Measurements from ENCODE around the gene BOK.

The BOK gene

DNA sequence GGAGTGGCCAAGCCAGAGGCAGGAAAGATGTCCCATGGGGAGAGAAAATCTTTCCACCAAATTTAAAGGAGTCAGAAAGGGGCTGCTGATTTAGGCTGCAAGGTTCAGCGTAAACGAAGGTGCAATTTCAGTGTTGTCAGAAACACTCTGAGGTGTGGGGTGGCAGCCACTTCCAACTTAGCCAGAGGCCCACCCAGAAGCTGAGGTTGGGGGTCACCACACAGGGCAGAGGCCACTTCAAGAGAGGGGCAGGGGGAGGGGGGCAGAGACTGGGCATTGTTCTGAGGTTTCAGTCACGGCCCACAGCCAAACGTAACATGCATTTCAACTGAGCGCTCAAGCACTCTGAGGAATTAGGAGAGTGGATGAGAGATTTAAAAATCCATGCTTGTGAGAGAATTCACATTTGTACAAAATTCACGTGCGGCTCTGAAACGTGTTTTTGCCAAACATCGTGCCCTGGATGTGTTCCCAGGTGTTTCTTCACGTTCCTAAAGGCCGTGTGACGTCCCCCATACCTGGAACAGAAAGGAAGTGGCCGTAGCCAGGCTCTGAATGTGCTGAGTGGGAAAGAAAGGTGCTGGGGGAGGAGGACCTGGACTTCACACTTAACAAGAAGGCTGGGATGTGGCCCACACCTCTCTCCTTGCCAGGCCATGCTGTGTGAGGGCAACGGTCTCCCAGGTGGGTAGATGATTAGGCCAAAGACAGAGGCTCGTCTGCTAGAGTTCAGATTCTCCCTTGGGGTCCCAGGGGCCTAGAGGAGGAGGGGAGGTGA is 19.5 kb upstream of the BOK start:
- no peak for DNase-seq

GRCh38 chr2:241539616-241540374 is 18.8 kb upstream of the BOK start:
- DNase-seq = no peak

- peak; percentile 20 for DNase-seq
Observed at GRCh38 chr2:241540401-241540770, 18.2 kb upstream of the BOK start.

DNA sequence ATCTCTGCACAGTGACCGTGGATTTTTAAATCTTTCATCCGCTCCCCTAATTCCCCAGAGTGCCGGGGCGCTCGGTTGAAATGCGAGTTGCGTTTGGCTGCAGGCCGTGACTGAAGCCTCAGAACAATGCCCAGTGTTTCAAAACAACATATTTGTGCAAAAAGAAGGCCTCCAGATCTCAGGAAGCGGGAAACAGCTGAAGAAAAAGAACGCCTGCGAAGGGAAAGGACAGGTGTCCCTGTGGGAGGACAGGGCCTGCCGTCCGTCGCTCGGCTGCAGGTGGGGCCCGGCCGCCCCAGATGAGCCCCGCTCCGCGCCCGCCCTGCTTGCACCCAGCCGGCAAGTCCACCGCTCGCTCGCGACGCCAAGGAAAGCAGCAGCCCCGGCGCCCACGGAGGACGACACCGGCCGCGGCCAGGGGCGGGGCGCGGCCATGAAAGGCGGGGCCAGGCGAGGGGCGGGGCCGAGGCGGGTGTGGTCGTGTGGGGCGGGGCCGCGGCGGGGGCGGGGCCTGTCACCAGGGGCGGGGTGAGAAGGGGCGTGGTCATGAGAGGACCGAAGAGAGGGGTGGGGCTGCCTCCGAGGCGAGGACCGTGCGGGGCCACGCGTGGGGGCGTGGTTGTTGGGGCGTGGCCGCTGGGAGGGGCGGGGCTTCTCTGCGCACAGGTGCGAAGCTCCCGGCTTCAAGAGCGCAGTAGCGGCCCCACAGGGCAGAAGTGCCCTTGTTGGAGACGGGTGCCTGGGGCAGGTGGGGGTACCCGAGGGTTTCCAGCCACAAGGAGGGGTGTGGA is 17.6 kb upstream of the BOK start:
- peak; percentile 16 for DNase-seq

DNA sequence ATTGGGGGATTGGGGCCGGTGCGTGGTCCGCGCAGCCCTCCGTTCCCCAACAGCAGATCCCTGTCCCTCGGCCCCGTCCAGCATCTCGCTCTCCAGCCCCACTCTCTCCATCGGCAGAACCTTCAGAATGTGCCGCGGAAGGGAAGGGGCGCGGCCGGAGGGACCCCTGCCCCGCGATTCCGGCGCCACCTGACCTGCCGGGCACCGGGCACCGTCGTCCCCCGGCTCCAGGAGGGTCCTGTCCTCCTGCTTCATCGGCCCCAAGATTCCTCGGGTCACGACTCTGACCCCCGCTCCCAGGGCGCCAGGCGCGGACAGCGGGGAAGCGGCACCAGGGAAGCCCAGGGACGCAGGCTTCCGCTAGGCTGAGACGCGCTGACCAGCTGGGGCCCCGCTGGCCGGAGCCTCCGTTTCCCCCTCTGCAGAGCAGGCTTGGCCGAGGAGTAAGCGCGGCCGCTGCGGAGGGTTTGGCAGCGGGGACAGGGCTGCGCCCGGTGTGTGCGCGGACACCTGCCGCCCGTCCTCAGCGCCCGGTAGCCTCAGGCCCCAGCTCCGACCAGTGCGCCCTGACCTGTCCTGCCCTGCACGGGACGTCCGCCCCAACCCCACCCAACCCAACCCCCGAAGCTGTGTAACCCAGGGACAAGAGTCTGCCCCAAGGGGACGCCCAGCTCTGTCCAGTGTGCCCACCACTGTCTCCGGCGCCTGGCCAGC is 16.8 kb upstream of the BOK start:
- DNase-seq = no peak

DNA sequence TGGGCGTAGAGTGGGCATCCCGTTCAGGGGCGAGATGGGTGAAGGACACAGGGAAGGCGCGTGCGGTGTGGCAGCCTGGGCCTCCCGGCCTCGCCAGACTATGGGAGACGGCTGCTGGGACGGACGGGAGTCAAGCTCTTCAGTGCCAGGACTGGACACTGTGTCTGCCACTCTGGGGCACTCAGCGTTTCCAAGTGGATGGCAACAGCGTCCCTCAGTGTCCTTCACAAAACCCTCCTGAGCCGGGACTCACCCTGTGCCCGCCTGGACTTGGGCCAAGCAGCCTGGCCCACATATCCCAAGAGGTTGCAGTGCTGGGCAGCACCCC is 16.3 kb upstream of the BOK start:
- DNase-seq = no peak

DNA sequence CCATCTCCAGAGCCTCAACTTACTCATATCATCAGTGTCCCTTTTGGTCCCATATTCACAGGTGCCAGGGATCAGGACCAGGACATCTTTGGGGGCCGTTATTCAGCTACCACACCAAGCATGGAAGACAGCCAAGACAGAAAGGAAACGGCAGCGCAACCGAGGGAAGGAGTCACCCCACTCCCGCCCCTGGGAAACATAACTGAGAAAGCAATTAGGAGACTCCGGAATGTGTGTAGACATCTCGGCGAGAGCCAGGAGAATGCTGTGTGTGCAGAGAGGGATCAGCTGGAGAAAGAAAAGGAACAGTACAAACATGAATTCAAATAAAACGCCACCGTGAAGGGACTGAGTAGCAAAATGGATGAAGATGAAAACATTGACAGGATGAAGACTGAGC is 13.4 kb upstream of the BOK start:
- peak; percentile 85 for DNase-seq

GRCh38 chr2:241545523-241546473 is 12.7 kb upstream of the BOK start:
- peak; percentile 53 for DNase-seq

GRCh38 chr2:241546771-241547498 is 11.6 kb upstream of the BOK start:
- peak; percentile 98 for DNase-seq

GRCh38 chr2:241547781-241548450 is 10.6 kb upstream of the BOK start:
- peak; percentile 25 for DNase-seq

- DNase-seq = no peak
Observed at GRCh38 chr2:241548451-241548835, 10.1 kb upstream of the BOK start.

- no peak for DNase-seq
Observed at GRCh38 chr2:241550616-241551580, 7.6 kb upstream of the BOK start.

GRCh38 chr2:241551599-241551997 is 6.9 kb upstream of the BOK start:
- DNase-seq = no peak

DNA sequence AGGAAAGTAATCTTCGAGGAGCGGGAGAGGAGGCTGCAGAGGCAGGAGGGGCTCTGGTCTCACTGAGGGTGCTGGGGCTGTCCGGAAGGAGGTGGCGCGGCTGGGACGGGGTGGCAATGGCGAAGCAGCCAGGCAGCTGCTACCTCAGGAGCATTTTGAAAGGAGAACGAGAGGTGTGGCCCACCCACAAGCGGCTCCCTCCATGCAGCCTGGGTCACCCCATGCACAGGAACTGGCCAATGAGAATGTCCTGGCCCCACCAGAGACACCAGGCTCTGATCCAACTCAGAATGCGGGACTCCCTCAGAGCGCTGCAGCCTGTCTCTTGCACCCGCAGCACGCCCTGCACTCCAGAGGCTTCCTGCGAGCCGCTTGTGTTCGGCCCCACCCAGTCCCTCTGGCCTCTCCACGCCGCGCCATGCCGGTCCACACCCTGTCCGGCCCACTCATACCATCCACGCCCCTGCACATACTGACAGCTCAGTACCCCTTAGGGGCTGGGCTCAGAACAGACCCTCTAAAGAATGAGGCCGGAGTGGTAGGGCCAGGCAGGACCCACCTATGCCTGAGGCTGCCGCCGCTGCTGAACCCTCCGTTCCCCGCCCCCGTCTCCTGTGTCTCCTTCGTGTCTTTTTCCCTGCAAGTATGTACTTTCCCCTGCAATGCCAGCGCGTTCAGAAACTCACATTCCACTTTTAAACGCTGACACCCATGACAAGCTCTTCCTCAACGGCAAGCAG is 6.4 kb upstream of the BOK start:
- DNase-seq = no peak

DNA sequence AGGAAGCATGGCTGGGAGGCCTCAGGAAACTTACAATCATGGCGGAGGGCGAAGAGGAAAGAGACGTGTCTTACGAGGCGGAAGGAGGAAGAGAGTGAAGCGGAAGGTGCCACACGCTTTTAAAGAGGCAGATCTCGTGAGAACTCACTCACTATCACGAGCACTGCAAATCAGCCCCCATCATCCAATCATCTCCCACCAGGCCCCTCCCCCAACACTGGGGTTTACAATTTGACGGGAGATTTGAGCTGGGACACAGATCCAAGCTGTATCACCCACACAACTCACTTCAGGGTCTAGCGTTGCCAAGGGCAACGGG is 5.1 kb upstream of the BOK start:
- DNase-seq = no peak

DNA sequence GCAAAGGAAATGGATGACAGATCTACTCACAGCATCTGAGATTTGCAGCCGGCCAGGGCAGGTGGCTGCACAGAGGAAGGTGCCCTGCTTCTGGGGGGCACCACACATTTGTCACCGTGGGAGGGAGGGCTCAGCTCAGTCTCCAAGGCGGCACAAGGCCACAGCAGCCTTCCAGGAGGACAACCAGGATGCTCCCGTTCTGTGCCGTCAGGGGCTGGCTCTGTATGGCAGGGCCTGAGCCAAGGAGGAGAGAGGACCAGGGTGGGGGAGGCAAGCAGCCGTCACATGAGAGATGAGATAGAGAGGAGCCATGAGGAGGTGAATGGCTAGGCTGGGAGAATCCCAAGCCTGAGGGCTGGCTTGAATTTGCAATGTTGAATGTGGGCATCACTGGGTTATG is 4.6 kb upstream of the BOK start:
- no peak for DNase-seq

GRCh38 chr2:241554610-241555322 is 3.8 kb upstream of the BOK start:
- no peak for DNase-seq

DNA sequence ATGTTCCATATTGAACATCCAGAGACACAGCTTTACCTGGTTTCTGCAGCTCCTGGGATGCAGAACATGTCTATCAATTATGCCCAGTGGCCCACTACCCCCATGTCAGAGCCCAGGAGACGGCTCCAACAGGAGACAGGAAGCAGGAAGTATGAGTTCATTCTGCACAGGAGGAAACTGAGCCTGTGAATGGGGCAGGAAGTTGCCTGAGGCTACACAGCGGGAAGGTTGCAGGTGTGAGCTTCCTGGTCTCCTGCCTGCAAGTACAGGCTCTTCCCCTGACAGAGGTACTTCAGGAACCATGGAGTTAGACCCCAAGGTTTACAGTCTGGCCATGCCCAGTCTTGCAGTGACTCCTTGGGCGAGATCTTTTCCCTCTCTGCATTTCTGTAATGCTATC is 2.8 kb upstream of the BOK start:
- DNase-seq = no peak
